A549 (cell line): ENCODE data around the gene SEMA5B. TPM values are rescaled to one million over a fixed set of nuclear protein-coding genes. Genes with fewer than 3 reads are reported as not detected.

Source experiments
- ATAC-seq, 2 experiments: fragments of 200-7000 bp in 1 of 2; fragments of >200 bp in 1 of 2; cut with Nextera tagmentation in 1 of 2; cut with Tn5 transposase in 1 of 2; 3 replicates each; pipeline versions ENCODE4 v1.8.0 to v1.9.1; 2018 to 2020; ENCODE audit warnings: mild to moderate bottlenecking in 1 of 2, moderate library complexity in 1 of 2
- CTCF ChIA-PET: fragments of 300-600 bp; sonication (Branson Sonifier 250); formaldehyde crosslinking; extraction: SDS; loops from one replicate; lab custom pipeline; 2021; ENCODE audit warnings: antibody characterized with exemption, inconsistent platforms; lab: Yijun Ruan, JAX
- POLR2A ChIA-PET: fragments of 350-600 bp; formaldehyde crosslinking; extraction: SDS; loops from one replicate; lab custom pipeline; 2021; ENCODE audit warnings: antibody characterized with exemption, inconsistent platforms; lab: Yijun Ruan, JAX
- DNase-seq, 2 experiments: peaks; one replicate each; pipeline versions ENCODE4 v3.0.0 to v3.0.0-alpha.2; 2011 to 2016; ENCODE audit warnings: low read depth in 1 of 2, low spot score in 1 of 2
- FAIRE-seq: peaks from 2 replicates; lab custom pipeline; 2011; peaks lifted over from hg19 to GRCh38; lab: Jason Lieb, UNC
- H3K27ac ChIP-seq, 2 experiments: fragments of >200 bp; sonication (Bioruptor Twin); formaldehyde crosslinking; 3 replicates each; pipeline ENCODE4 v1.5.1; 2016 to 2017
- H3K4me1 ChIP-seq: fragments of >200 bp; sonication (Bioruptor Twin); formaldehyde crosslinking; 3 replicates; pipeline ENCODE4 v1.6.1; 2016
- H3K4me2 ChIP-seq: fragments of >200 bp; sonication (Bioruptor Twin); formaldehyde crosslinking; 3 replicates; pipeline ENCODE4 v1.6.1; 2016
- H3K4me3 ChIP-seq: fragments of >200 bp; sonication (Bioruptor Twin); formaldehyde crosslinking; 3 replicates; pipeline ENCODE4 v1.5.1; 2016
- H3K9me3 ChIP-seq: fragments of >200 bp; sonication (Bioruptor Twin); formaldehyde crosslinking; 3 replicates; pipeline ENCODE4 v1.6.1; 2016
- CBX8 ChIP-seq: fragments of 200-600 bp; sonication (generic); IDR thresholded peaks from 2 replicates; pipeline ENCODE4 v1.6.1; 2016
- CHD2 ChIP-seq: fragments of 150-350 bp; IDR thresholded peaks from 2 replicates; pipeline ENCODE4 v1.6.1; 2014; ENCODE audit warnings: low read length; ENCODE audit not compliant: partially characterized antibody
- CHD4 ChIP-seq: fragments of 200-600 bp; sonication (generic); IDR thresholded peaks from 2 replicates; pipeline ENCODE4 v1.6.1; 2016; ENCODE audit warnings: antibody characterized with exemption, mild to moderate bottlenecking, borderline replicate concordance
- CTCF ChIP-seq: fragments of >200 bp; sonication (Bioruptor Twin); formaldehyde crosslinking; IDR thresholded peaks from 3 replicates; pipeline ENCODE4 v1.5.1; 2016
- E2F6 ChIP-seq: IDR thresholded peaks from 2 replicates; pipeline ENCODE4 v1.6.1; 2012; ENCODE audit warnings: low read depth, borderline replicate concordance
- EHF ChIP-seq: fragments of 250-450 bp; sonication (Bioruptor Pico); IDR thresholded peaks from 2 replicates; pipeline ENCODE4 v1.5.0; 2020; ENCODE audit warnings: mild to moderate bottlenecking
- EHMT2 ChIP-seq: fragments of 200-600 bp; sonication (generic); IDR thresholded peaks from 2 replicates; pipeline ENCODE4 v1.6.1; 2016; ENCODE audit warnings: antibody characterized with exemption, low read depth, mild to moderate bottlenecking, moderate library complexity
- EP300 ChIP-seq, 2 experiments: fragments of >200 bp; sonication (Bioruptor Twin); formaldehyde crosslinking; IDR thresholded peaks; 2 replicates in 1 of 2; 3 replicates in 1 of 2; pipeline ENCODE4 v1.6.1; 2016 to 2017
- ESRRA ChIP-seq: fragments of 150-350 bp; IDR thresholded peaks from 2 replicates; pipeline ENCODE4 v1.6.1; 2014; ENCODE audit warnings: mild to moderate bottlenecking, low read length, borderline replicate concordance
- FOSL2 ChIP-seq, 2 experiments: fragments of 450-650 bp in 1 of 2; fragments of >200 bp in 1 of 2; sonication (Bioruptor Twin) in 1 of 2; formaldehyde crosslinking; IDR thresholded peaks; 2 replicates each; pipeline versions ENCODE4 v1.5.0 to v1.6.1; 2016 to 2020; ENCODE audit warnings: mild to moderate bottlenecking in 1 of 2, moderate library complexity in 1 of 2
- FOXS1 ChIP-seq: fragments of 250-450 bp; sonication (Bioruptor Pico); IDR thresholded peaks from 2 replicates; pipeline ENCODE4 v1.5.0; 2020; ENCODE audit warnings: mild to moderate bottlenecking, moderate library complexity
- HEYL ChIP-seq: fragments of 250-450 bp; sonication (Bioruptor Pico); IDR thresholded peaks from 2 replicates; pipeline ENCODE4 v1.8.0; 2021; ENCODE audit warnings: mild to moderate bottlenecking, moderate library complexity
- HOXA7 ChIP-seq: fragments of 250-450 bp; sonication (Bioruptor Pico); IDR thresholded peaks from 2 replicates; pipeline ENCODE4 v1.5.0; 2020; ENCODE audit warnings: mild to moderate bottlenecking, moderate library complexity
- HOXB5 ChIP-seq: fragments of 250-450 bp; sonication (Bioruptor Pico); IDR thresholded peaks from 2 replicates; pipeline ENCODE4 v1.5.0; 2020; ENCODE audit warnings: mild to moderate bottlenecking, moderate library complexity
- JUN ChIP-seq, 2 experiments: fragments of >200 bp; sonication (Bioruptor Twin); formaldehyde crosslinking; IDR thresholded peaks; 2 replicates in 1 of 2; 3 replicates in 1 of 2; pipeline ENCODE4 v1.6.1; 2016 to 2017
- JUNB ChIP-seq: fragments of >200 bp; sonication (Bioruptor Twin); formaldehyde crosslinking; IDR thresholded peaks from 2 replicates; pipeline ENCODE4 v1.6.1; 2016
- KDM5A ChIP-seq: fragments of 200-600 bp; sonication (generic); IDR thresholded peaks from 2 replicates; pipeline ENCODE4 v1.6.1; 2016; ENCODE audit warnings: antibody characterized with exemption, mild to moderate bottlenecking
- MAZ ChIP-seq: fragments of 150-350 bp; IDR thresholded peaks from 2 replicates; pipeline ENCODE4 v1.6.1; 2014; ENCODE audit warnings: antibody characterized with exemption, low read depth, low read length, borderline replicate concordance
- NPAS2 ChIP-seq: fragments of 250-450 bp; sonication (Bioruptor Pico); IDR thresholded peaks from 2 replicates; pipeline ENCODE4 v1.8.0; 2022; ENCODE audit warnings: mild to moderate bottlenecking, moderate library complexity, borderline replicate concordance
- PHF8 ChIP-seq: fragments of 200-600 bp; sonication (generic); IDR thresholded peaks from 2 replicates; pipeline ENCODE4 v1.6.1; 2016; ENCODE audit warnings: low read depth, mild to moderate bottlenecking, antibody characterized with exemption, moderate library complexity, borderline replicate concordance
- POLR2AphosphoS2 ChIP-seq: conservative IDR thresholded peaks from 2 replicates; pipeline ENCODE4 v1.6.1; 2012; ENCODE audit warnings: low read length, improper control_type of control experiment, inconsistent platforms
- RCOR1 ChIP-seq: fragments of 150-350 bp; IDR thresholded peaks from 2 replicates; pipeline ENCODE4 v1.6.1; 2014; ENCODE audit warnings: antibody characterized with exemption, low read length, low read depth
- REST ChIP-seq: fragments of 200-600 bp; sonication (generic); IDR thresholded peaks from 2 replicates; pipeline ENCODE4 v1.6.1; 2016; ENCODE audit warnings: antibody characterized with exemption, mild to moderate bottlenecking, moderate library complexity
- TP53 ChIP-seq: fragments of 250-450 bp; sonication (Bioruptor Pico); IDR thresholded peaks from 2 replicates; pipeline ENCODE4 v1.5.0; 2021; ENCODE audit warnings: mild to moderate bottlenecking, moderate library complexity
- ZNF302 ChIP-seq: fragments of 250-450 bp; sonication (Bioruptor Pico); IDR thresholded peaks from 2 replicates; pipeline ENCODE4 v1.9.0; 2021; ENCODE audit warnings: inconsistent platforms, mild to moderate bottlenecking, moderate library complexity
- WGBS: methylation state at CpG from one replicate; pipeline ENCODE4 v1.1.6; 2017; ENCODE audit errors: missing lambda C conversion rate; 5-methylcytosine and 5-hydroxymethylcytosine counted together
- polyA plus RNA-seq, 4 experiments: library from polyadenylated mRNA; depleted of rRNA in 3 of 4; stranded (reverse); fragments of >200 nt; fragmentation: RNase III in 1 of 4; extraction: RNeasy Plus Mini Kit Qiagen cat#74134 plus additional on column Dnase treatment in 1 of 4; gene quantifications; 2 replicates in 3 of 4; 3 replicates in 1 of 4; pipeline ENCODE4 v1.2.3, GENCODE V29; 2011 to 2017

SEMA5B gene
- polyA plus RNA-seq, 2 of the 4 experiments (the other 2 are of a cell fraction): 0.03 TPM; not detected in 1

- TF ChIP-seq CHD4 (no peak), EHMT2 (no peak)
Observed at GRCh38 chr3:122938783-122939425, 88.7 kb downstream of the SEMA5B start (continued).

GRCh38 chr3:122937745-122938144, 89.8 kb downstream of the SEMA5B start:
- POLR2A ChIA-PET: no interaction called here
- no peak for TF ChIP-seq KDM5A
- no peak for TF ChIP-seq HEYL
- TF ChIP-seq CTCF: no peak
- no peak for TF ChIP-seq ZNF302 (CRISPR knock-in tag)
- TF ChIP-seq FOXS1: no peak
- TF ChIP-seq, all 56 proteins: peak for 0
- no peaks in the 10 kb centered on the region for H3K4me1 ChIP-seq
- H3K4me3 ChIP-seq: no peak overlapping the region
- H3K27ac ChIP-seq: no peak overlapping the region
- no peaks in the 10 kb centered on the region for H3K9me3 ChIP-seq
- FAIRE-seq: no peak
- WGBS: 72% methylated on average over 3 of the region's 4 CpGs
- no peak for DNase-seq
- H3K4me2 ChIP-seq: no peak overlapping the region
- CTCF ChIA-PET: interaction anchor here (1.5 to 2.4 kb wide), 2 partner anchors 9 to 90 kb away, joined by 5 to 10 read pairs; partner anchors contain the start of gene SEMA5B
- no peak for ATAC-seq

GRCh38 chr3:122936986-122937385, 90.6 kb downstream of the SEMA5B start:
- 69% methylated on average over 5 of the region's 5 CpGs for WGBS
- no peak for FAIRE-seq
- H3K4me3 ChIP-seq: no peak overlapping the region
- no peak for ATAC-seq
- H3K4me2 ChIP-seq: no peak overlapping the region
- no peaks in the 10 kb centered on the region for H3K4me1 ChIP-seq
- DNase-seq: no peak
- H3K9me3 ChIP-seq: no peaks in the 10 kb centered on the region
- CTCF ChIA-PET: interaction anchor here (1.0 to 2.4 kb wide), 2 partner anchors 10 to 91 kb away, joined by 3 to 10 read pairs; partner anchors contain the start of gene SEMA5B
- TF ChIP-seq ESRRA (no peak), JUNB (no peak), RCOR1 (no peak), FOXS1 (no peak), CBX8 (no peak), EHF (CRISPR knock-in tag) (no peak), CHD2 (no peak), TP53 (CRISPR knock-in tag) (no peak), HOXB5 (CRISPR knock-in tag) (no peak), EP300 (IDR thresholded peaks at IDR 0.05) (no peak), JUN (IDR thresholded peaks at IDR 0.05) (no peak)
- POLR2A ChIA-PET: interaction anchor here (0.5 kb wide), 1 partner anchor 516 kb away, joined by 7 read pairs; no protein-coding TSS in a partner anchor
- H3K27ac ChIP-seq: no peak overlapping the region

- WGBS: 51% methylated on average over 9 of the region's 9 CpGs
- no peak for DNase-seq
- H3K4me3 ChIP-seq: no peak overlapping the region
- FAIRE-seq: no peak
- H3K27ac ChIP-seq: no peak overlapping the region
- no peaks in the 10 kb centered on the region for H3K4me1 ChIP-seq
- no peaks in the 10 kb centered on the region for H3K9me3 ChIP-seq
- H3K4me2 ChIP-seq: no peak overlapping the region
- ATAC-seq: no peak
- CTCF ChIA-PET: interaction anchor here (0.8 to 2.4 kb wide), 3 partner anchors 11 to 91 kb away, joined by 3 to 10 read pairs (median 3); partner anchors contain the start of gene SEMA5B
- POLR2A ChIA-PET: no interaction called here
- TF ChIP-seq FOXS1: no peak
- TF ChIP-seq HOXA7: no peak
- no peak for TF ChIP-seq PHF8
- TF ChIP-seq POLR2AphosphoS2: no peak
- TF ChIP-seq ZNF302 (CRISPR knock-in tag): no peak
- TF ChIP-seq FOSL2 (IDR thresholded peaks at IDR 0.05): no peak
- no peak for TF ChIP-seq FOSL2 (CRISPR knock-in tag; IDR thresholded peaks at IDR 0.05)
- TF ChIP-seq NPAS2 (CRISPR knock-in tag): no peak
- TF ChIP-seq CHD2: no peak
- TF ChIP-seq JUNB: no peak
- no peak for TF ChIP-seq REST
- TF ChIP-seq HOXB5 (CRISPR knock-in tag): no peak
- no peak for TF ChIP-seq MAZ
- no peak for TF ChIP-seq TP53 (CRISPR knock-in tag)
- TF ChIP-seq E2F6: no peak
- TF ChIP-seq EP300 (IDR thresholded peaks at IDR 0.05): no peak
Observed at GRCh38 chr3:122936335-122936734, 91.2 kb downstream of the SEMA5B start.
